CD14-positive monocyte (primary cell): ENCODE results near the gene TNFRSF9. TPM values are rescaled to one million over a fixed set of nuclear protein-coding genes. Genes with fewer than 3 reads are reported as not detected.

Experiments used
- DNase-seq, 3 donors: peaks; one replicate each; pipeline ENCODE4 v3.0.0-alpha.2; 2011 to 2022
- H2AFZ ChIP-seq: 2 replicates; pipeline ENCODE4 v1.6.0; 2012; ENCODE audit warnings: mild to moderate bottlenecking, low read depth, low read length, inconsistent platforms; ENCODE audit not compliant: insufficient read depth, poor library complexity, severe bottlenecking
- H3K27ac ChIP-seq, 2 donors: 1 replicate in 1 of 2; 2 replicates in 1 of 2; pipeline ENCODE4 v1.5.1; 2012 to 2013; ENCODE audit warnings: low read length in 2 of 2, control low read depth in 1 of 2, inconsistent platforms in 1 of 2, low read depth in 1 of 2, mild to moderate bottlenecking in 1 of 2
- H3K27me3 ChIP-seq, 2 donors: one replicate each; pipeline versions ENCODE4 v1.6.0 to v1.6.1; 2011 to 2013; ENCODE audit warnings: low read length in 2 of 2; ENCODE audit not compliant: control insufficient read depth in 2 of 2, insufficient read depth in 2 of 2
- H3K36me3 ChIP-seq, 2 donors: replicated peaks in 1 of 2; 1 replicate in 1 of 2; 2 replicates in 1 of 2; pipeline versions ENCODE4 v1.5.1 to v1.6.1; 2012 to 2013; ENCODE audit warnings: low read length in 2 of 2, control low read depth in 1 of 2, inconsistent platforms in 1 of 2, mild to moderate bottlenecking in 1 of 2; ENCODE audit not compliant: insufficient read depth in 2 of 2, control insufficient read depth in 1 of 2
- H3K4me1 ChIP-seq, 2 donors: 1 replicate in 1 of 2; 2 replicates in 1 of 2; pipeline versions ENCODE4 v1.5.1 to v1.6.1; 2012 to 2013; ENCODE audit warnings: low read length in 2 of 2, control low read depth in 1 of 2, inconsistent platforms in 1 of 2, mild to moderate bottlenecking in 1 of 2, moderate library complexity in 1 of 2; ENCODE audit not compliant: insufficient read depth in 2 of 2, control insufficient read depth in 1 of 2
- H3K4me2 ChIP-seq: replicated peaks from 2 replicates; pipeline ENCODE3; 2012; ENCODE audit warnings: low read length, moderate library complexity, mild to moderate bottlenecking; ENCODE audit not compliant: poor library complexity, severe bottlenecking; ENCODE audit errors: extremely low read depth
- H3K4me3 ChIP-seq, 3 experiments: fragments of 200-600 bp in 1 of 3; sonication (generic) in 1 of 3; replicated peaks in 1 of 3; 1 replicate in 2 of 3; 2 replicates in 1 of 3; pipeline ENCODE4 v1.5.1; 2011 to 2013; ENCODE audit warnings: low read length in 3 of 3, mild to moderate bottlenecking in 3 of 3, control low read depth in 2 of 3, low read depth in 2 of 3, inconsistent platforms in 1 of 3, moderate library complexity in 1 of 3
- H3K79me2 ChIP-seq: 2 replicates; pipeline ENCODE4 v1.6.0; 2012; ENCODE audit warnings: mild to moderate bottlenecking, control low read depth, inconsistent platforms, low read length, moderate library complexity; ENCODE audit not compliant: insufficient read depth
- H3K9ac ChIP-seq: 2 replicates; pipeline ENCODE4 v1.6.0; 2017; ENCODE audit warnings: low read length, mild to moderate bottlenecking; ENCODE audit not compliant: insufficient read depth, poor library complexity, severe bottlenecking
- H3K9me3 ChIP-seq, 2 donors: replicated peaks in 1 of 2; 1 replicate in 1 of 2; 2 replicates in 1 of 2; pipeline versions ENCODE4 v1.5.1 to v1.6.1; 2012 to 2013; ENCODE audit warnings: low read length in 2 of 2, control low read depth in 1 of 2; ENCODE audit not compliant: control insufficient read depth in 1 of 2, insufficient read depth in 1 of 2
- H4K20me1 ChIP-seq: 2 replicates; pipeline ENCODE4 v1.6.0; 2012; ENCODE audit warnings: mild to moderate bottlenecking, low read length, control low read depth, moderate library complexity; ENCODE audit not compliant: insufficient read depth
- H3K27ac Mint-ChIP-seq, 7 donors: one replicate each; pipeline ENCODE4 v1.8.0; 2020; ENCODE audit warnings: mild to moderate bottlenecking in 7 of 7, mixed read lengths in 7 of 7, moderate library complexity in 6 of 7, inconsistent platforms in 2 of 7
- H3K27me3 Mint-ChIP-seq, 3 donors: one replicate each; pipeline ENCODE4 v1.8.0; 2021 to 2022; ENCODE audit warnings: low read depth in 3 of 3, mild to moderate bottlenecking in 3 of 3, mixed read lengths in 3 of 3, moderate library complexity in 3 of 3, inconsistent platforms in 1 of 3
- H3K36me3 Mint-ChIP-seq, 2 donors: one replicate each; pipeline ENCODE4 v1.8.0; 2020; ENCODE audit warnings: mixed read lengths in 2 of 2, inconsistent platforms in 1 of 2, mild to moderate bottlenecking in 1 of 2
- H3K4me1 Mint-ChIP-seq: one replicate; pipeline ENCODE4 v1.8.0; 2020; ENCODE audit warnings: mild to moderate bottlenecking, mixed read lengths
- H3K4me3 Mint-ChIP-seq, 2 donors: one replicate each; pipeline ENCODE4 v1.8.0; 2020; ENCODE audit warnings: mild to moderate bottlenecking in 2 of 2, mixed read lengths in 2 of 2, moderate library complexity in 1 of 2
- H3K9me3 Mint-ChIP-seq, 7 donors: one replicate each; pipeline ENCODE4 v1.8.0; 2020 to 2022; ENCODE audit warnings: mixed read lengths in 7 of 7, mild to moderate bottlenecking in 6 of 7, moderate library complexity in 6 of 7, inconsistent platforms in 2 of 7
- WGBS: methylation state at CpG from one replicate; pipeline ENCODE4 v1.1.5; 2013; ENCODE audit warnings: missing lambda C conversion rate; ENCODE audit not compliant: insufficient coverage; 5-methylcytosine and 5-hydroxymethylcytosine counted together
- intact Hi-C, 2 donors: fragments of 100-400 bp; cut with micrococcal nuclease; formaldehyde crosslinking; loops; one replicate each; pipeline versions ENCODE4 v1.15.0 to v1.15.1; 2023
- polyA plus RNA-seq, 3 donors: library from polyadenylated mRNA; depleted of rRNA in 1 of 3; unstranded in 2 of 3; stranded (reverse) in 1 of 3; fragments of 300-500 nt in 2 of 3; fragments of >200 nt in 1 of 3; fragmentation: Illumina TruSeq in 2 of 3; gene quantifications; 1 replicate in 2 of 3; 2 replicates in 1 of 3; pipeline ENCODE4 v1.2.3, GENCODE V29; 2012 to 2021
- TF ChIP-seq, protein P1 (sequence below): fragments of 200-600 bp; IDR thresholded peaks from one replicate; pipeline ENCODE4 v1.8.0; 2022; ENCODE audit warnings: antibody characterized with exemption, mild to moderate bottlenecking

Gene TNFRSF9
- polyA plus RNA-seq, 3 donors, result 1.1 to 2.6 (median 2.6) TPM

- peak overlapping the region; percentile 90 to 97 (median 93) for H3K27ac Mint-ChIP-seq
- no peaks in the 10 kb centered on the region for H3K27me3 ChIP-seq
- peak; percentile 72 to 91 (median 78) for DNase-seq
- peaks cover 69% of the 10 kb centered on the region for H3K4me1 Mint-ChIP-seq
- H4K20me1 ChIP-seq, result no peaks in the 10 kb centered on the region
- no peaks in the 10 kb centered on the region for H3K36me3 ChIP-seq
- H3K9ac ChIP-seq, result peak overlapping the region; percentile 37
- H3K4me1 ChIP-seq, result peaks cover 61 to 65% of the 10 kb centered on the region in 2 donors
- 0% methylated on average over 26 of the region's 40 CpGs for WGBS
- H3K4me2 ChIP-seq, result peak overlapping the region; percentile 68
- H2AFZ ChIP-seq, result peak overlapping the region; percentile 33
- H3K9me3 Mint-ChIP-seq, result peaks cover 0 to 5% (median 0%) of the 10 kb centered on the region in 7 donors
- H3K9me3 ChIP-seq, result no peaks in the 10 kb centered on the region
- H3K4me3 Mint-ChIP-seq, result peak overlapping the region; percentile 73 to 94
- H3K79me2 ChIP-seq, result no peaks in the 10 kb centered on the region
- peaks cover 2 to 3% of the 10 kb centered on the region in 2 donors for H3K36me3 Mint-ChIP-seq
- intact Hi-C loops, result no loop called here
- H3K4me3 ChIP-seq, result peak overlapping the region in 2 of 3 experiments; percentile 25 to 66
- peaks cover 2% of the 10 kb centered on the region in 3 donors for H3K27me3 Mint-ChIP-seq
- TF ChIP-seq, protein P1, sequence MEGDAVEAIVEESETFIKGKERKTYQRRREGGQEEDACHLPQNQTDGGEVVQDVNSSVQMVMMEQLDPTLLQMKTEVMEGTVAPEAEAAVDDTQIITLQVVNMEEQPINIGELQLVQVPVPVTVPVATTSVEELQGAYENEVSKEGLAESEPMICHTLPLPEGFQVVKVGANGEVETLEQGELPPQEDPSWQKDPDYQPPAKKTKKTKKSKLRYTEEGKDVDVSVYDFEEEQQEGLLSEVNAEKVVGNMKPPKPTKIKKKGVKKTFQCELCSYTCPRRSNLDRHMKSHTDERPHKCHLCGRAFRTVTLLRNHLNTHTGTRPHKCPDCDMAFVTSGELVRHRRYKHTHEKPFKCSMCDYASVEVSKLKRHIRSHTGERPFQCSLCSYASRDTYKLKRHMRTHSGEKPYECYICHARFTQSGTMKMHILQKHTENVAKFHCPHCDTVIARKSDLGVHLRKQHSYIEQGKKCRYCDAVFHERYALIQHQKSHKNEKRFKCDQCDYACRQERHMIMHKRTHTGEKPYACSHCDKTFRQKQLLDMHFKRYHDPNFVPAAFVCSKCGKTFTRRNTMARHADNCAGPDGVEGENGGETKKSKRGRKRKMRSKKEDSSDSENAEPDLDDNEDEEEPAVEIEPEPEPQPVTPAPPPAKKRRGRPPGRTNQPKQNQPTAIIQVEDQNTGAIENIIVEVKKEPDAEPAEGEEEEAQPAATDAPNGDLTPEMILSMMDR, result no peak
- peak overlapping the region; percentile 87 to 93 for H3K27ac ChIP-seq
These were observed 1.7 kb upstream of the TNFRSF9 start for GRCh38 chr1:7942214-7942921.

DNA sequence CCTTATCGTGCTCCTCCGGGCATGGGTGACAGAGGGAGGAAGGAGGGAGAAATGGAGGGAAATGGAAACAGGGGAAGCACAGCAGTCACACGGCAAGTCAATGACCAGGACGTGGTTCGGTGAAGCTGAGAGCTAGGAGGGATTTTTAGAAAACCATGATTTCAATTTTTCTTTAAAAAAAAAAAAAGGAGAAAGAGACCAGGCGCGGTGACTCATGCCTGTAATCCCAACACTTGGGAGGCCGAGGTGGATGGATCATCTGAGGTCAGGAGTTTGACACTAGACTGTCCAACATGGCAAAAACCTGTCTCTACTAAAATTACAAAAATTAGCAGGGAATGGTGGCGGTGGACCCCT lies 776 bp upstream of the TNFRSF9 start:
- 92% methylated on average over 2 of the region's 9 CpGs for WGBS
- DNase-seq, result peak in 2 of 3 donors; percentile 53 to 79
- Mint-ChIP-seq H3K4me3 (peak overlapping the region; percentile 73 to 94), H3K27ac (peak overlapping the region; percentile 90 to 97 (median 93)), H3K36me3 (peaks cover 2 to 3% of the 10 kb centered on the region in 2 donors), H3K9me3 (peaks cover 0 to 5% (median 0%) of the 10 kb centered on the region in 7 donors), H3K27me3 (peaks cover 2% of the 10 kb centered on the region in 3 donors), H3K4me1 (peaks cover 70% of the 10 kb centered on the region)
- Histone ChIP-seq H3K36me3 (no peaks in the 10 kb centered on the region), H2AFZ (peak overlapping the region; percentile 14), H3K9me3 (no peaks in the 10 kb centered on the region), H3K4me3 (peak overlapping the region in 1 of 3 experiments; percentile 66), H3K79me2 (no peaks in the 10 kb centered on the region), H3K4me2 (peak overlapping the region; percentile 68), H3K9ac (peak overlapping the region; percentile 41), H3K27me3 (no peaks in the 10 kb centered on the region), H4K20me1 (no peaks in the 10 kb centered on the region), H3K4me1 (peaks cover 61 to 65% of the 10 kb centered on the region in 2 donors), H3K27ac (peak overlapping the region; percentile 87 to 93)
- intact Hi-C loops, result no loop called here
- TF ChIP-seq, protein P1, result no peak
